Thyroid gland (tissue), 4 donors: ENCODE measurements around the gene RADX. TPM values are rescaled to one million over a fixed set of nuclear protein-coding genes. Genes with fewer than 3 reads are reported as not detected.
"Not testable (repeated sequence)": the region's sequence is repeated elsewhere in the genome, so short reads cannot be mapped to it uniquely, and the experiment has no call there.

ENCODE experiments used
- DNase-seq, 2 donors: peaks; one replicate each; pipeline ENCODE4 v3.0.0-alpha.2; 2019
- H3K27ac ChIP-seq, 3 donors: fragments of 200-600 bp; sonication (generic); 1 replicate in 2 of 3; 2 replicates in 1 of 3; pipeline ENCODE4 v1.5.1; 2016 to 2019; ENCODE audit warnings: mild to moderate bottlenecking in 1 of 3, moderate library complexity in 1 of 3
- H3K27me3 ChIP-seq: fragments of 200-600 bp; sonication (generic); one replicate; pipeline ENCODE4 v1.5.1; 2019
- H3K36me3 ChIP-seq, 2 donors: fragments of 200-600 bp; sonication (generic); one replicate each; pipeline ENCODE4 v1.5.1; 2016 to 2019
- H3K4me1 ChIP-seq, 2 donors: fragments of 200-600 bp; sonication (generic); one replicate each; pipeline ENCODE4 v1.5.1; 2017 to 2019
- H3K4me3 ChIP-seq, 3 donors: fragments of 200-600 bp; sonication (generic); replicated peaks in 1 of 3; 1 replicate in 2 of 3; 2 replicates in 1 of 3; pipeline ENCODE4 v1.5.1; 2016; ENCODE audit warnings: mild to moderate bottlenecking in 1 of 3
- H3K9me3 ChIP-seq: fragments of 200-600 bp; sonication (generic); one replicate; pipeline ENCODE4 v1.5.1; 2017
- POLR2A ChIP-seq, 2 donors: fragments of 450-650 bp; IDR thresholded peaks; one replicate each; pipeline ENCODE4 v1.6.1; 2017; ENCODE audit warnings: antibody characterized with exemption in 2 of 2, mild to moderate bottlenecking in 2 of 2, moderate library complexity in 1 of 2
- WGBS, 2 donors: methylation state at CpG; one replicate each; pipeline ENCODE4 v1.1.5; 2017; 5-methylcytosine and 5-hydroxymethylcytosine counted together
- intact Hi-C: fragments of 100-400 bp; cut with DNase I; formaldehyde crosslinking; loops from one replicate; pipeline ENCODE4 v1.15.1; 2023
- total RNA-seq, 4 donors: library from RNA; depleted of rRNA; stranded (reverse); fragments of >200 nt; gene quantifications; one replicate each; pipeline ENCODE4 v1.2.3, GENCODE V29; 2016
- TF ChIP-seq, protein P1 (sequence below), 6 experiments: fragments of 200-600 bp in 3 of 6; fragments of 450-650 bp in 3 of 6; sonication (generic) in 3 of 6; IDR thresholded peaks; one replicate each; pipeline ENCODE4 v1.5.1; 2016 to 2019; ENCODE audit warnings: antibody characterized with exemption in 6 of 6, mild to moderate bottlenecking in 2 of 6, inconsistent platforms in 1 of 6, moderate library complexity in 1 of 6

RADX gene
- total RNA-seq, 4 donors from 2014 or later: 5.5 to 21.0 (median 11.4) TPM

DNA sequence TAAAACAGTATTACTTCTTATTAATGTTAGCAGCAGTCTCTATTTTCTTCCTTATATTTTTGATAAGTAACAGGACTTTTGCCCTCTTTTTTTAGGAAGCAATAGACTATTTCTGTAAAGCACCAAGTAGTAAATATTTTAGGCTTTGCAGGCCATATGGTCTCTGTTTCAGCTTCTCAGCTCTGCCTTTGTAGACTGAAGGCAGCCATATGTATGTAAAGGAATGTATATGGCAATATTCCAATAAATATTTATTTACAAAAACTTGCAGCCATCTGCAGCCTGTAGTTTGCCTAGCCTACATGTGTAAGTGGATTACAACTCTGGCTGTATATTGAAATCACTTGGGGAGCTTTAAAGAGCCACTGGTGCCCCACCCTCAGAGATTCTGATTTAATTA, 15.0 kb downstream of the RADX start:
- no peak for TF ChIP-seq POLR2A (IDR thresholded peaks at IDR 0.05)
- TF ChIP-seq, protein P1, sequence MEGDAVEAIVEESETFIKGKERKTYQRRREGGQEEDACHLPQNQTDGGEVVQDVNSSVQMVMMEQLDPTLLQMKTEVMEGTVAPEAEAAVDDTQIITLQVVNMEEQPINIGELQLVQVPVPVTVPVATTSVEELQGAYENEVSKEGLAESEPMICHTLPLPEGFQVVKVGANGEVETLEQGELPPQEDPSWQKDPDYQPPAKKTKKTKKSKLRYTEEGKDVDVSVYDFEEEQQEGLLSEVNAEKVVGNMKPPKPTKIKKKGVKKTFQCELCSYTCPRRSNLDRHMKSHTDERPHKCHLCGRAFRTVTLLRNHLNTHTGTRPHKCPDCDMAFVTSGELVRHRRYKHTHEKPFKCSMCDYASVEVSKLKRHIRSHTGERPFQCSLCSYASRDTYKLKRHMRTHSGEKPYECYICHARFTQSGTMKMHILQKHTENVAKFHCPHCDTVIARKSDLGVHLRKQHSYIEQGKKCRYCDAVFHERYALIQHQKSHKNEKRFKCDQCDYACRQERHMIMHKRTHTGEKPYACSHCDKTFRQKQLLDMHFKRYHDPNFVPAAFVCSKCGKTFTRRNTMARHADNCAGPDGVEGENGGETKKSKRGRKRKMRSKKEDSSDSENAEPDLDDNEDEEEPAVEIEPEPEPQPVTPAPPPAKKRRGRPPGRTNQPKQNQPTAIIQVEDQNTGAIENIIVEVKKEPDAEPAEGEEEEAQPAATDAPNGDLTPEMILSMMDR (IDR thresholded peaks at IDR 0.05): no peak
- Histone ChIP-seq H3K4me3 (no peak overlapping the region), H3K9me3 (no peaks in the 10 kb centered on the region), H3K27me3 (no peaks in the 10 kb centered on the region), H3K27ac (no peak overlapping the region), H3K4me1 (no peaks in the 10 kb centered on the region), H3K36me3 (no peaks in the 10 kb centered on the region)
- intact Hi-C loops: no loop called here
- no peak for DNase-seq

DNA sequence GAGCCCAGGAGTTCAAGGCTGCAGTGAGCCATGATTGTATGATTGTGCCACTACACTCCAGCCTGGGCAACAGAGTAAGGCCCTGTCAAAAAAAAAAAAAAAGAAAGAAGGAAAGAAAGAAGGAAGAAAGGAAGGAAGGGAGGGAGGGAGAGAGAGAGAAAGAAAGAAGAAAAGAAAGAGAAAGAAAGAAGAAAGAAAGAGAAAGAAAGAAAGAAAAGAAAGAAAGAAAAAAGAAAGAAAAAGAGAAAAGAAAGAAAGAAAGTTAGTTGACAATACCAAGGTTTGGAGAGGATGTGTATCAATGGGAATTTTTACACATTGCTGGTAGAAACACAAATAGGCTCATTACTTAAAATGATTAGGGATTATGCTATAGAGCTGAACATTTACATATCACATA, 19.8 kb downstream of the RADX start:
- DNase-seq: no peak
- Histone ChIP-seq H3K36me3 (no peaks in the 10 kb centered on the region), H3K27ac (no peak overlapping the region), H3K4me3 (no peak overlapping the region), H3K9me3 (no peaks in the 10 kb centered on the region), H3K4me1 (no peaks in the 10 kb centered on the region), H3K27me3 (no peaks in the 10 kb centered on the region)
- intact Hi-C loops: no loop called here
- TF ChIP-seq, protein P1 (IDR thresholded peaks at IDR 0.05): no peak

DNA sequence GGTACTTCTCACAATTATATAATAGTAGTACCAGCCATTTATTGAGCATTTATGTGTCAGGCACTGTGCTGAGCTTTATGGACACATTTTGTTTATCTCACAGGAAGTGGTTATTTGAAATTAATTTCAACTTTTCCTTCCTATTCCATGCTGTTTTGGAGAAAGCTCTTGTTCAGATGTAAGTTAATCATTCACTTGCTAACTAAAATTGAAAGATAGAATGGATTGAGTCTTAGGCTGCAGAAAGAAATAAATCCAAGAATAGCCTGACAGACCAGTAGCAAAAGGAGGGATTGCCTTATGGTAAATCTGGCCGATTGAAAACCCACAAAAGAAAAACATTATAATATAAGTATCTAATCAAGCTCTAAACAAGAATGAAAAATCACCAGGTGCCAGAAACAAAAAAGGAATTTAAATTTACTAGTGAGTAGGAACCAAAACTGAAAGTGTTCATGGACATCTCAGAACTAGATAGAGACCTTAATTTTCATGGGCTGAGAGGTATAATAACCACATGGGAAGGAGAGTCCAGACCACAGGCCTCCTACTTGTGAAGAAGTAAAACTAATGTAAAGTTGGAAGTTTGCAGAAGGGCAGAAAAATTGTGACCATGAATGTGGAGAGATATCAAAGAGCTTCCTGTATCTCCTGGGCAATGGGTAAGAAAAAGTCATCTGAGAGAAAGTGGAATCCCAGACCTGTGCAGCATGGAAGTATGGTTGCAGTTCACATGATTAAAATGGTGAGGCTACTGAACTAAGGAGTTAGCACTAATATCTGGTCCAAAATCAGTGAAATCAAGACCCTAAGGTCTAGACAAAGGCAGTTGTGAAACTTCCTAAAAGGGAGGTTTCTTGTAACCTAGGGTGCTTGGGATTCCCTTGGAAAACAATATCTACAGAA, 38.0 kb downstream of the RADX start:
- no peak for DNase-seq
- Histone ChIP-seq H3K36me3 (no peaks in the 10 kb centered on the region), H3K4me3 (no peak overlapping the region), H3K27me3 (peaks cover 4% of the 10 kb centered on the region), H3K9me3 (no peaks in the 10 kb centered on the region), H3K4me1 (no peaks in the 10 kb centered on the region), H3K27ac (no peak overlapping the region)
- intact Hi-C loops: no loop called here
- 78 to 87% methylated on average over 1 of the region's 1 CpG for WGBS, 2 donors
- no peak for TF ChIP-seq POLR2A (IDR thresholded peaks at IDR 0.05)
- TF ChIP-seq, protein P1 (IDR thresholded peaks at IDR 0.05): no peak

DNA sequence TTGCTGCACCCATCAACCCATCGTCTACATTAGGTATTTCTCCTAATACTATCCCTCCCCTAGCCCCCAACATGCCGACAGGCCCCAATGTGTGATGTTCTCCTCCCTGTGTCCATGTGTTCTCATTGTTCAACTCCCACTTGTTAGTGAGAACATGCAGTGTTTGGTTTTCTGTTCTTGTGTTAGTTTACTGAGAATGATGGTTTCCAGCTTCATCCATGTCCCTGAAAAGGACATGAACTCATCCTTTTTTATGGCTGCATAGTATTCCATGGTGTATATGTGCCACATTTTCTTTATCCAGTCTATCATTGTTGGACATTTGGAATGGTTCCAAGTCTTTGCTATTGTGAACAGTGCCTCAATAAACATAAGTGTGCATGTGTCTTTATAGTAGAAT, 41.8 kb downstream of the RADX start:
- H3K27me3 ChIP-seq, H3K9me3 ChIP-seq, H3K4me3 ChIP-seq, H3K36me3 ChIP-seq, DNase-seq, H3K27ac ChIP-seq, intact Hi-C loops, H3K4me1 ChIP-seq: not testable (repeated sequence)
- 91 to 94% methylated on average over 2 of the region's 2 CpGs for WGBS, 2 donors

GRCh38 chrX:106670631-106671030, 58.9 kb downstream of the RADX start:
- TF ChIP-seq, protein P1 (IDR thresholded peaks at IDR 0.05): no peak
- no peak for TF ChIP-seq POLR2A (IDR thresholded peaks at IDR 0.05)
- intact Hi-C loops: no loop called here
- no peaks in the 10 kb centered on the region for H3K36me3 ChIP-seq
- H3K4me3 ChIP-seq: no peak overlapping the region
- no peaks in the 10 kb centered on the region for H3K4me1 ChIP-seq
- no peak for DNase-seq
- H3K9me3 ChIP-seq: no peaks in the 10 kb centered on the region
- WGBS, 2 donors: 85 to 87% methylated on average over 1 of the region's 1 CpG
- no peaks in the 10 kb centered on the region for H3K27me3 ChIP-seq
- H3K27ac ChIP-seq: no peak overlapping the region
